ENCODE measurements around the gene ACTN4.

Gene ACTN4

DNA sequence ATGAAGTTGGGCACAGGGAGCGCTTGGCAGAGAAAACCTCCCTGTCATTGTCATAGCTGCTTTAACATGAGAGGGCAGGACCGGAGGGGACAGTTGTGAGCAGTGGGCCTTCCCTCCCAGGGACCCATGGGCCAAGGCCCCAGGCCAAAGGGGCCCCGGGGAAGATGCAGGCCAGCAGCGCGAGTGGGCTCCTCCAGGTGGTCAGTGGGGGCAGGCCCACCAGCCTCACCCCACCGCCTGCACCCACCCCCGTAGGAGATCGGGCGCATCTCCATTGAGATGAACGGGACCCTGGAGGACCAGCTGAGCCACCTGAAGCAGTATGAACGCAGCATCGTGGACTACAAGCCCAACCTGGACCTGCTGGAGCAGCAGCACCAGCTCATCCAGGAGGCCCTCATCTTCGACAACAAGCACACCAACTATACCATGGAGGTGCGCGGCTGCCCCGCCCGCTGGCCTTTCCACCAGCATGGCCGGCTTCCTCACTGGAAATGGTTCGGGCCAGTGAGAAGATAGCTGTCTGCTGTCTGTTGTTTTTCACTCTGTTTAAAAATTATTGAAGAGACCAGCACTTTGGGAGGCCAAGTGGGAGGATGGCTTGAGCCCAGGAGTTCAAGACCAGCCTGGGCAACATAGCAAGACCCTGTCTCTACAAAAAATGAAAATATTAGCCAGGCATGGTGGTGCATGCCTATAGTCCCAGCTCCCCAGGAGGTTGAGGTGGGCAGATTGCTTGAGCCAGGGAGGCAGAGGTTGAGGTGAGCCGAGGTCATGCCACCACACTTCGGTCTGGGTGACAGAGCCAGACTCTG, 78.2 kb downstream of the ACTN4 start:
- peaks cover 44% of the 10 kb centered on the region for H3K36me3 Mint-ChIP-seq (ENCODE audit: low read depth)
- TF ChIP-seq, protein P1, sequence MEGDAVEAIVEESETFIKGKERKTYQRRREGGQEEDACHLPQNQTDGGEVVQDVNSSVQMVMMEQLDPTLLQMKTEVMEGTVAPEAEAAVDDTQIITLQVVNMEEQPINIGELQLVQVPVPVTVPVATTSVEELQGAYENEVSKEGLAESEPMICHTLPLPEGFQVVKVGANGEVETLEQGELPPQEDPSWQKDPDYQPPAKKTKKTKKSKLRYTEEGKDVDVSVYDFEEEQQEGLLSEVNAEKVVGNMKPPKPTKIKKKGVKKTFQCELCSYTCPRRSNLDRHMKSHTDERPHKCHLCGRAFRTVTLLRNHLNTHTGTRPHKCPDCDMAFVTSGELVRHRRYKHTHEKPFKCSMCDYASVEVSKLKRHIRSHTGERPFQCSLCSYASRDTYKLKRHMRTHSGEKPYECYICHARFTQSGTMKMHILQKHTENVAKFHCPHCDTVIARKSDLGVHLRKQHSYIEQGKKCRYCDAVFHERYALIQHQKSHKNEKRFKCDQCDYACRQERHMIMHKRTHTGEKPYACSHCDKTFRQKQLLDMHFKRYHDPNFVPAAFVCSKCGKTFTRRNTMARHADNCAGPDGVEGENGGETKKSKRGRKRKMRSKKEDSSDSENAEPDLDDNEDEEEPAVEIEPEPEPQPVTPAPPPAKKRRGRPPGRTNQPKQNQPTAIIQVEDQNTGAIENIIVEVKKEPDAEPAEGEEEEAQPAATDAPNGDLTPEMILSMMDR (IDR thresholded peaks at IDR 0.05; ENCODE audit: unreplicated experiment in 3 of 3) = no peak
- no peaks in the 10 kb centered on the region for H3K9me3 Mint-ChIP-seq
- no peaks in the 10 kb centered on the region for H3K27me3 Mint-ChIP-seq (ENCODE audit: low read depth)
- H3K4me1 Mint-ChIP-seq = peaks cover 6% of the 10 kb centered on the region
- peak overlapping the region in 1 of 3 experiments; percentile 32 for H3K27ac Mint-ChIP-seq
- H3K4me3 Mint-ChIP-seq = no peak overlapping the region

- TF ChIP-seq, protein P1 (IDR thresholded peaks at IDR 0.05; ENCODE audit: unreplicated experiment in 3 of 3) = no peak
- Mint-ChIP-seq H3K4me3 (no peak overlapping the region), H3K27ac (peak overlapping the region in 1 of 3 experiments; percentile 32), H3K27me3 (ENCODE audit: low read depth) (no peaks in the 10 kb centered on the region), H3K9me3 (no peaks in the 10 kb centered on the region), H3K36me3 (ENCODE audit: low read depth) (peaks cover 39% of the 10 kb centered on the region), H3K4me1 (peaks cover 6% of the 10 kb centered on the region)
These were observed 78.8 kb downstream of the ACTN4 start for GRCh38 chr19:38726284-38726673.

- H3K4me1 Mint-ChIP-seq = peaks cover 6% of the 10 kb centered on the region
- H3K27me3 Mint-ChIP-seq (ENCODE audit: low read depth) = no peaks in the 10 kb centered on the region
- H3K4me3 Mint-ChIP-seq = no peak overlapping the region
- H3K27ac Mint-ChIP-seq = peak overlapping the region in 1 of 3 experiments; percentile 32
- peaks cover 42% of the 10 kb centered on the region for H3K36me3 Mint-ChIP-seq (ENCODE audit: low read depth)
- TF ChIP-seq, protein P1 (IDR thresholded peaks at IDR 0.05; ENCODE audit: unreplicated experiment in 3 of 3) = no peak
- no peaks in the 10 kb centered on the region for H3K9me3 Mint-ChIP-seq
These were observed 79.4 kb downstream of the ACTN4 start for GRCh38 chr19:38726761-38727301.

GRCh38 chr19:38727306-38727867, 79.9 kb downstream of the ACTN4 start:
- TF ChIP-seq, protein P1 (IDR thresholded peaks at IDR 0.05; ENCODE audit: unreplicated experiment in 3 of 3) = no peak
- H3K4me1 Mint-ChIP-seq = peaks cover 1% of the 10 kb centered on the region
- peaks cover 46% of the 10 kb centered on the region for H3K36me3 Mint-ChIP-seq (ENCODE audit: low read depth)
- H3K27ac Mint-ChIP-seq = no peak overlapping the region
- no peaks in the 10 kb centered on the region for H3K9me3 Mint-ChIP-seq
- H3K27me3 Mint-ChIP-seq (ENCODE audit: low read depth) = no peaks in the 10 kb centered on the region
- H3K4me3 Mint-ChIP-seq = no peak overlapping the region

DNA sequence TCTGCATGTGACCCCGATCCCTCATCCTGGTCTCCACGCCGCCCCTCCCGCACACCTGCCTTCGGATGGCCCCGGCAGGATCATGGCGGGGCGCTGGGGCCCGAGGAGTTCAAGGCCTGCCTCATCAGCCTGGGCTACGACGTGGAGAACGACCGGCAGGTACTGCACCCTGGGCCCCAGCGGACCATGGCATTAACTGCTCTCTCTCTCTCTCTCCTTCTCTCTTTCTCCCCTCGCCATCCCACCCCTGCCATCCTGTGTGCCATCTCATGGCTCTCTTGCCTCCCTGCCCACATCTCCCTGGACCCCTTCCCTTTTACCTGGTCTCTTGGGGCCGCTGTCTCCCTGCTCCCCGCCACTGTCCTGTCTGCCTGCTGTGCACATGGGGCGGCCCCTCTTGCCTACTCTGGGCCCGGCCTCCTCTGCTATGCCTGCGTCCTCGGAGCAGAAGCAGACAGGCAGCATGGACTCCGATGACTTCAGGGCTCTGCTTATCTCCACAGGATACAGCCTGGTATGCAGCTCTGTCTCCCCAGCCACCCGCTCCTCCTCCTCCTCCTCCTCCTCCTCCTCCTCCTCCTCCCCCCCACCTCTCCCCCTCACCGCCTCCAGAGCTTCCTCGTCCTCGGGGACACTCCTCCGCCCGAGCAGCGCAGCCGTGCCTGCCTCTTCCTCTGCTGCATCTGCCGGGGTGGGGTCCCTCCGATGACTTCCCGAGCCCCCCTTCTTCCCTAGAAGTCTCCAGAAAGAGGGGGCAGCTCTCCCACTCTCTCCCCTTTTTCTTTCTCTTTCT, 80.6 kb downstream of the ACTN4 start:
- Mint-ChIP-seq H3K27ac (peak overlapping the region; percentile 27 to 74 (median 45)), H3K36me3 (ENCODE audit: low read depth) (peaks cover 52% of the 10 kb centered on the region), H3K4me3 (peak overlapping the region in 1 of 3 experiments; percentile 57), H3K4me1 (no peaks in the 10 kb centered on the region), H3K27me3 (ENCODE audit: low read depth) (no peaks in the 10 kb centered on the region), H3K9me3 (no peaks in the 10 kb centered on the region)
- TF ChIP-seq, protein P1 (IDR thresholded peaks at IDR 0.05; ENCODE audit: unreplicated experiment in 3 of 3) = no peak
